Stomach (tissue), 9 donors: ENCODE data around the gene ZSCAN9. TPM values are rescaled to one million over a fixed set of nuclear protein-coding genes. Genes with fewer than 3 reads are reported as not detected.

ENCODE experiments used
- DNase-seq, 2 donors: peaks; one replicate each; pipeline versions ENCODE4 v3.0.0 to v3.0.0-alpha.2; 2013 to 2019
- H3K27ac ChIP-seq, 5 donors: fragments of 200-600 bp in 4 of 5; sonication (generic) in 4 of 5; one replicate each; pipeline ENCODE4 v1.5.1; 2013 to 2019; ENCODE audit warnings: mild to moderate bottlenecking in 1 of 5, moderate library complexity in 1 of 5
- H3K27me3 ChIP-seq, 3 donors: fragments of 200-600 bp; sonication (generic); one replicate each; pipeline ENCODE4 v1.5.1; 2017 to 2019; ENCODE audit warnings: mixed run types in 1 of 3
- H3K36me3 ChIP-seq, 4 donors: fragments of 200-600 bp; sonication (generic); 1 replicate in 3 of 4; 2 replicates in 1 of 4; pipeline ENCODE4 v1.5.1; 2016 to 2019
- H3K4me1 ChIP-seq, 4 donors: fragments of 200-600 bp; sonication (generic); one replicate each; pipeline ENCODE4 v1.5.1; 2016 to 2019
- H3K4me3 ChIP-seq, 4 donors: fragments of 200-600 bp; sonication (generic) in 3 of 4; one replicate each; pipeline ENCODE4 v1.5.1; 2016 to 2019; ENCODE audit warnings: mild to moderate bottlenecking in 1 of 4
- H3K9me3 ChIP-seq, 4 donors: fragments of 200-600 bp; sonication (generic); one replicate each; pipeline ENCODE4 v1.5.1; 2016 to 2019
- CTCF ChIP-seq, 7 experiments: fragments of 450-650 bp in 4 of 7; fragments of 200-600 bp in 3 of 7; sonication (generic) in 3 of 7; IDR thresholded peaks; one replicate each; pipeline ENCODE4 v1.5.1; 2016 to 2019; ENCODE audit warnings: antibody characterized with exemption in 7 of 7, control low read depth in 2 of 7, mild to moderate bottlenecking in 1 of 7
- EP300 ChIP-seq: sonication (generic); formaldehyde crosslinking; IDR thresholded peaks from one replicate; pipeline ENCODE4 v1.6.1; 2017; ENCODE audit warnings: antibody characterized with exemption
- POLR2A ChIP-seq, 4 donors: fragments of 450-650 bp; IDR thresholded peaks; one replicate each; pipeline ENCODE4 v1.6.1; 2016; ENCODE audit warnings: antibody characterized with exemption in 4 of 4, control low read depth in 2 of 4, mild to moderate bottlenecking in 1 of 4, moderate library complexity in 1 of 4
- POLR2AphosphoS5 ChIP-seq, 3 donors: sonication (generic); formaldehyde crosslinking; IDR thresholded peaks; one replicate each; pipeline ENCODE4 v1.6.1; 2016; ENCODE audit warnings: antibody characterized with exemption in 3 of 3
- WGBS, 5 donors: extraction: QIAGEN DNeasy Blood & Tissue Kit in 3 of 5; methylation state at CpG; one replicate each; pipeline versions ENCODE4 v1.1.5 to v1.1.7; 2013 to 2018; 5-methylcytosine and 5-hydroxymethylcytosine counted together
- intact Hi-C: fragments of 100-400 bp; cut with DNase I; formaldehyde crosslinking; loops from one replicate; pipeline ENCODE4 v1.15.1; 2023; ENCODE audit warnings: low total_unique reads
- polyA plus RNA-seq, 3 donors: library from polyadenylated mRNA; stranded (reverse); fragments of 200-250 nt; gene quantifications; one replicate each; pipeline ENCODE4 v1.2.3, GENCODE V29; 2013
- total RNA-seq, 5 donors: library from RNA; depleted of rRNA; stranded (reverse); fragments of >200 nt; gene quantifications; one replicate each; pipeline versions ENCODE4 v1.1.0 to v1.2.3, GENCODE V29; 2014 to 2016
- donor health status: healthy with polysubstance abuse.
- donor health status: Bipolar disorder and iron deficiency.
- donor health status: healthy.

ZSCAN9 gene
- total and polyA plus RNA-seq, 8 donors = 1.8 to 37.9 (median 7.5) TPM

- Histone ChIP-seq H3K27ac (peak overlapping the region in 4 of 5 donors; percentile 72 to 91 (median 86)), H3K9me3 (no peaks in the 10 kb centered on the region), H3K36me3 (peaks cover 0 to 3% (median 0%) of the 10 kb centered on the region in 4 donors), H3K4me3 (peak overlapping the region; percentile 65 to 80 (median 72)), H3K27me3 (no peaks in the 10 kb centered on the region), H3K4me1 (peaks cover 8 to 31% (median 20%) of the 10 kb centered on the region in 4 donors)
- TF ChIP-seq POLR2AphosphoS5 (IDR thresholded peaks at IDR 0.05) = no peak
- no peak for TF ChIP-seq CTCF (IDR thresholded peaks at IDR 0.05)
- TF ChIP-seq EP300 = no peak
- no peak for TF ChIP-seq POLR2A (IDR thresholded peaks at IDR 0.05)
- DNase-seq = no peak
- 4 to 11% (median 6%) methylated on average over 5 of the region's 5 CpGs for WGBS, 5 donors
- intact Hi-C loops = no loop called here
Measured at GRCh38 chr6:28266563-28266961, 41.5 kb downstream of the ZSCAN9 start.

- Histone ChIP-seq H3K9me3 (no peaks in the 10 kb centered on the region), H3K27me3 (no peaks in the 10 kb centered on the region), H3K4me1 (peaks cover 8 to 31% (median 20%) of the 10 kb centered on the region in 4 donors), H3K27ac (peak within 1 kb of the TSS; percentile 72 to 91 (median 85)), H3K4me3 (peak within 1 kb of the TSS; percentile 65 to 80 (median 72)), H3K36me3 (peaks cover 2 to 9% (median 5%) of the 10 kb centered on the region in 4 donors)
- peak; percentile 71 to 96 for DNase-seq
- intact Hi-C loops = no loop called here
- 0 to 1% (median 1%) methylated on average over 32 of the region's 32 CpGs for WGBS, 5 donors
- TF ChIP-seq CTCF (IDR thresholded peaks at IDR 0.05) (no peak), POLR2A (IDR thresholded peaks at IDR 0.05) (peak in 1 of 4 donors; percentile 15), EP300 (no peak), POLR2AphosphoS5 (IDR thresholded peaks at IDR 0.05) (peak in 2 of 3 donors; percentile 71 to 81)
Measured at GRCh38 chr6:28266962-28267694, 42.1 kb downstream of the ZSCAN9 start, which contains the start of gene ZSCAN26. TSS of gene ZSCAN26 (plus strand) at chr6:28267143. CDS start at chr6:28271920, 4,777 bp downstream.

- no peaks in the 10 kb centered on the region for H3K27me3 ChIP-seq
- H3K27ac ChIP-seq = peak overlapping the region in 4 of 5 donors; percentile 72 to 91 (median 86)
- H3K4me1 ChIP-seq = peaks cover 8 to 31% (median 20%) of the 10 kb centered on the region in 4 donors
- H3K4me3 ChIP-seq = peak overlapping the region; percentile 65 to 80 (median 72)
- TF ChIP-seq CTCF (IDR thresholded peaks at IDR 0.05) (no peak), POLR2AphosphoS5 (IDR thresholded peaks at IDR 0.05) (no peak), POLR2A (IDR thresholded peaks at IDR 0.05) (no peak), EP300 (no peak)
- no peaks in the 10 kb centered on the region for H3K9me3 ChIP-seq
- DNase-seq = no peak
- intact Hi-C loops = no loop called here
- WGBS, 5 donors = 0 to 7% (median 5%) methylated on average over 1 of the region's 1 CpG
- H3K36me3 ChIP-seq = peaks cover 8 to 14% (median 11%) of the 10 kb centered on the region in 4 donors
Measured at GRCh38 chr6:28267695-28268059, 42.6 kb downstream of the ZSCAN9 start.

GRCh38 chr6:28269492-28269891, 44.4 kb downstream of the ZSCAN9 start:
- TF ChIP-seq POLR2A (IDR thresholded peaks at IDR 0.05) = no peak
- TF ChIP-seq POLR2AphosphoS5 (IDR thresholded peaks at IDR 0.05) = no peak
- no peak for TF ChIP-seq CTCF (IDR thresholded peaks at IDR 0.05)
- no peak for TF ChIP-seq EP300
- Histone ChIP-seq H3K4me3 (no peak overlapping the region), H3K9me3 (no peaks in the 10 kb centered on the region), H3K27me3 (no peaks in the 10 kb centered on the region), H3K4me1 (peaks cover 8 to 31% (median 20%) of the 10 kb centered on the region in 4 donors), H3K36me3 (peaks cover 9 to 33% (median 29%) of the 10 kb centered on the region in 4 donors), H3K27ac (no peak overlapping the region)
- intact Hi-C loops = no loop called here
- DNase-seq = no peak
